ENCODE results near the gene N4BP2L1.

GRCh38 chr13:32428581-32429432 lies 877 bp upstream of the N4BP2L1 start:
- TF ChIP-seq, protein P1, sequence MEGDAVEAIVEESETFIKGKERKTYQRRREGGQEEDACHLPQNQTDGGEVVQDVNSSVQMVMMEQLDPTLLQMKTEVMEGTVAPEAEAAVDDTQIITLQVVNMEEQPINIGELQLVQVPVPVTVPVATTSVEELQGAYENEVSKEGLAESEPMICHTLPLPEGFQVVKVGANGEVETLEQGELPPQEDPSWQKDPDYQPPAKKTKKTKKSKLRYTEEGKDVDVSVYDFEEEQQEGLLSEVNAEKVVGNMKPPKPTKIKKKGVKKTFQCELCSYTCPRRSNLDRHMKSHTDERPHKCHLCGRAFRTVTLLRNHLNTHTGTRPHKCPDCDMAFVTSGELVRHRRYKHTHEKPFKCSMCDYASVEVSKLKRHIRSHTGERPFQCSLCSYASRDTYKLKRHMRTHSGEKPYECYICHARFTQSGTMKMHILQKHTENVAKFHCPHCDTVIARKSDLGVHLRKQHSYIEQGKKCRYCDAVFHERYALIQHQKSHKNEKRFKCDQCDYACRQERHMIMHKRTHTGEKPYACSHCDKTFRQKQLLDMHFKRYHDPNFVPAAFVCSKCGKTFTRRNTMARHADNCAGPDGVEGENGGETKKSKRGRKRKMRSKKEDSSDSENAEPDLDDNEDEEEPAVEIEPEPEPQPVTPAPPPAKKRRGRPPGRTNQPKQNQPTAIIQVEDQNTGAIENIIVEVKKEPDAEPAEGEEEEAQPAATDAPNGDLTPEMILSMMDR (IDR thresholded peaks at IDR 0.05): no peak
- TF ChIP-seq POLR2A (IDR thresholded peaks at IDR 0.05): no peak

Measured in thyroid gland (tissue), 4 donors.